ENCODE measurements around the gene STIP1.

The STIP1 gene

DNA sequence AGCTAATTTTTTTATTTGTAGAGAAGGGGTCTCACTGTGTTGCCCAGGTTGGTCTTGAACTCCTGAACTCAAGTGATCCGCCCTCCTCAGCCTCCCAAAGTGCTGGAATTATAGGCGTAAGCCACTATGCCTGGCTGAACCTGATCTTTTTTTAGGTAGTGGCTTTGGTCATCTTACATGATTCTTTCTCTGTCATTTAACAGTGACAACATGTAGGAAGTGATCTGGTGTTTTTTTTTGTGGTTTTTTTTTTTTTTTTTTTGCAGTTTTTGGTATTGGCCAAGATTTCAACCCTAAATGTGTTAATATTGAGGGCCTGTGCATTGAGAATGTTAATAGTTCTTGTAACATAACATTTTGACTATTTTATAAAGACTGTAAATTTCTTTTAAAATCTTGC, 12.5 kb downstream of the STIP1 start:
- no peak for DNase-seq (ENCODE audit: low read depth in 2 of 2)

DNA sequence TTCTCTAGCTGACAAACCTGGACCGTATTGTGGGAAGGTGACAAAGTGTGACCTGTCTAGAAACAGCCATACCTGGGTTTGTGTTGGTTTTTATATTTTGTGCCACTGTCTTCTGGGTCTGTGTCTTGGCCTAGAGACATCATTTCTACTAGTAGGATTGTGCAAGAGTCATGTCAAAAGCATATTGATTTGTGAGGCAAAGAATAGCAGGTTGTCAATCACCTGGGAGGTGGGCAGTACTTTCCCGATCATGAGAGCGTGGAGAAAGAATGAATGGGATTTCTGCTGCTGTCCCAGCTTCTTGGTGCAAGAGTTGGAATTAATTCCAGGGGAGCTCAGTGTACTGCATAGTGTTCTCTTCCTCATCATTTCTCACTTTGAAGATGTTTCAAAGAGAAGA, 15.6 kb downstream of the STIP1 start:
- no peak for DNase-seq (ENCODE audit: low read depth in 2 of 2)

DNA sequence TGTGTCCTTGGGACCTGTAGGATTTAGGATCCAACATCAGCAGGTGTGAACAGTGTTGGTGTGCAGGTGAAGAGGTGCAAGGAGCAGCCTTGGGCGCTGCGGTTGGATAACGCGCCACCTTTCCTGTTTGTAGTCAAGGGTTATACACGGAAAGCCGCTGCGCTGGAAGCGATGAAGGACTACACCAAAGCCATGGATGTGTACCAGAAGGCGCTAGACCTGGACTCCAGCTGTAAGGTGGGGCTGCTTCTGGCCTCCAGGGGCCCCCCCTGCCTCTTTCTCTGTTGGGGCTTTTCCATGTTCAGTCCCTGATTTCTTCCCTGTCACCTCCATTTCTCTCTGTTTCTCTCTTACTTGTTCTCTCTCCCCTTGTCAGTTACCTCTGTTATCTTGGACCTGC, 17.0 kb downstream of the STIP1 start:
- DNase-seq (ENCODE audit: low read depth in 2 of 2), result no peak

DNA sequence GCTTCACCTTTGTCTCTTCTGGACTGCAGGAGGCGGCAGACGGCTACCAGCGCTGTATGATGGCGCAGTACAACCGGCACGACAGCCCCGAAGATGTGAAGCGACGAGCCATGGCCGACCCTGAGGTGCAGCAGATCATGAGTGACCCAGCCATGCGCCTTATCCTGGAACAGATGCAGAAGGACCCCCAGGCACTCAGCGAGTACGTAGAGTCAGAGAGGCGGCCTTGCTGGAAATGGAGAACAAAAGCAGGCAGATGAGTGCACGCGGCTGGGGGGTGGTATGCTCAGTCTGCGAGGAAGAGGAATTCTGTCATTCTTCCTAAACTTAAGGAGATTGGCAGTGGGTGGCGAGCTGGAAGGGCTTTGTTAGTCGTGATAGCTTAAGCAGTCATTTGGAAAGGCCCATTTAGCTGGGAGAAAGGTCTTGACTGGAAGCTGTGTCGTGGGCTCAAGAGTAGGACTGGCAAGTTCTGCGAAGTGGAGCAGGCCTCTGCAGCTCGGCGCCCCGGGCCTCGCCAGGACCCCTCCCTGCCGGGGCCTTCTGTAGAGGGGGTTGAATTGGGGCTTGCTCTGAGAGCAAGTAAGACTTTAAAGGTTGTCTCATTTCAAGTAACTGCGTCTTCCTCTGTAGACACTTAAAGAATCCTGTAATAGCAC, 17.6 kb downstream of the STIP1 start:
- DNase-seq (ENCODE audit: low read depth in 2 of 2), result no peak

DNA sequence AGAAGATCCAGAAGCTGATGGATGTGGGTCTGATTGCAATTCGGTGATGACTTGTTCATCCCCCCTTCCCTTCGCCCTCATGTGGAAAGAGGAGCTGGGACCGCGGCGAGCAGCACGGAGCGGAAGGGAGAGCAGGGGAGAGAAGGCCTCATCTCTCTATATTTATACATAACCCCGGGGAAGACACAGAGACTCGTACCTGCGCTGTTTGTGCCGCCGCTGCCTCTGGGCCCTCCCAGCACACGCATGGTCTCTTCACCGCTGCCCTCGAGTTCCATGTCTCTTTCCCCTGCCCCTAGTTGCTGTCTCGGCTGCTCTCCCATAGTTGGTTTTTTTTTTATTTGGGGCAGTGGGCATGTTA, 18.1 kb downstream of the STIP1 start:
- no peak for DNase-seq (ENCODE audit: low read depth in 2 of 2)

DNA sequence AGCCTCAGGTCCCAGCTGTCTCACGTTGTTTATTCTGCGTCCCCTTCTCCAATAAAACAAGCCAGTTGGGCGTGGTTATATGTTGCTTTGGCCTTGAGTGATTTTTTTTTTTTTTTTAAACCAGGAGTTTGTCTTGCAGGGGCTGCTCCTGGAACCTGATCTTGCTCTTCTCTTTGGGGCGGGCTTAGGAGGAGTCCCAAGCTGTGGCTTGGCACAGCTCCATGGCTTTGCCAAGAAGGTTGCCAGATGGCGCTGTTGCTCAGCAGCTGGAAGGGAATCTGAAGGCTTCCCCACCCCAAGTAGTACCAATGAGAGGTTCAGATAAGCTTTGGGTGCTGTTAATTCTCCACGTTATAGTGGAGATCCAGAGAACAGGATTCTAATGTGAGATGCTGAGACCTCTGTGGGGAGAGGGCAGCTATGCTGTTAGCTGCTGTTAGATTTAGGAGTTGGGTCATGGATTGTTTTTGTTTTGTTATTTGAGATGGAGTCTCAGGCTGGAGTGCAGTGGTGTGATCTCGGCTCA, 18.6 kb downstream of the STIP1 start:
- peak; percentile 59 to 63 for DNase-seq (ENCODE audit: low read depth in 2 of 2)

DNA sequence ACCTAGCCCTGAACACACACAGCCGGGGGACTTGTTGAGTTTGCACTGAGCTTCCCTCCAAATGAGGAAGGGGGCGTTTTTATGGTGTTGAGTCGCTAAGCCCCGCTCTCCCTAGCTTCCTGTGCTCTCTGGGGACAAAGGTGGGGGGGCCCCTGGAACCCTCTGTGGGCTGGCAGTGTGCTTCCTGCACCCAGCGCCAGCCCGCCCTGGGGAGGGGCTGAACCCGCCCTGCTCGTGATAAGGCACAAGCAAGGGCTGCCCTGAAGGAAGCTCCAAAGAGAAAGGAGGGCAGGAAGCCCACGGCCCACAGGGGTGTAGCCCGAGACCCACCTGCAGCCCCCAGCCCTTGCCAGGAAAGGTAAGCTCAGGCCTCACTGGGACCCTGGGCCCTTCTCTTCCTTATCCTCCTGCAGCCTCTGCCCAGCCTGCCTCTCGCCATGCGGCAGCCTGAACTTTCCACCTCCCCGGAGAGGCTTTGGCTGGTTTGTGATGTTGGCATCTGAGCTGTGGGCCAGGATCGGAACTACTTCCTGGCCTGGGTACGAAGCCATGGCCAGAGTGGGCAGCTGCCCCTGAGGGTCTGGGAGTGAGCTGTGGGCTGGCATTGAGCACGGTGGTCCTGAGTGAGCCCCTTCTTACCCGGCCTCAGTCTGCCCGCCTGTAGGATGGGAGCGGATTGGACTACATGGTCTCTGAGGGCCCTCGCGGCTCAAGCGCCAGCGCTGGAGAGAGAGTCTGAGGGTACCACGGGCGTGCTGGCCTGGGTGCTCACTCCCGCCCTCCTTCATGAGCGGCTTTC, 20.7 kb downstream of the STIP1 start, which contains the start of gene FERMT3:
FERMT3 (plus strand) TSS at position 265 of the 799 bp plus-strand sequence. CDS start 644 bp downstream, outside the sequence.
- DNase-seq (ENCODE audit: low read depth in 2 of 2), result peak; percentile 73 to 76

DNA sequence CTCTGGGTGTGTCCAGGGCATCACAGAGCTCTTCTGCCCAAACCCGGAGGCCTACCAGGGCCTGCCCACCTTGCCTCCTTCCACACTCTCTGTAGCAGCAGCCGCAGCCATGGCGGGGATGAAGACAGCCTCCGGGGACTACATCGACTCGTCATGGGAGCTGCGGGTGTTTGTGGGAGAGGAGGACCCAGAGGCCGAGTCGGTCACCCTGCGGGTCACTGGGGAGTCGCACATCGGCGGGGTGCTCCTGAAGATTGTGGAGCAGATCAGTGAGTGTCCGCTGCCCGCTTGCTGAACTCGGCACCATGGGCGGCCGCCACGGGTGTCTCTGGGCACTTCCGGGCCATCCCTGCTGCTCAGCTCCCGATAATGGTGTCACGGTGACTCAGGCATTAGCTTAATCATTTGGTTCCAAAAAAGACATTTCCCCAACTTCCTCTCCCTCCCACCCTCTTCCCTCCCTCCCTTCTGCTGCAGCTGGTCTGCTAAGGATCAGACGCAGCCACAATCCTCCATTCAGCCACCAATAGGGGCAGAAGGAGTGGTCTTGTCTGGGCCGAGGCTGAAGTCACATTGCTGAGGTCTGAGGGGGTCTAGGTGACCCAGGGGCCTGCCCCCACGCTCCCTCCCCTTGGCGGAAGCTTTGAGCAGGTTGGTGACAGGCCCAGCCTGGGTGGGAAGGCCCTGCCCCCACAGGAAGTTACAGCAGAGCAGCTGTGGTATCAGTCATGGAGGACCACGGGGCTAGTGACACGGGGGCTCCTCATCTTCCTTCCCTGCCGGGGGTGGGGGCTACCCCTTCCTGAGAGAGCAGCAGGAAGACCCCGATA, 21.5 kb downstream of the STIP1 start:
- peak; percentile 83 to 86 for DNase-seq (ENCODE audit: low read depth in 2 of 2)

DNA sequence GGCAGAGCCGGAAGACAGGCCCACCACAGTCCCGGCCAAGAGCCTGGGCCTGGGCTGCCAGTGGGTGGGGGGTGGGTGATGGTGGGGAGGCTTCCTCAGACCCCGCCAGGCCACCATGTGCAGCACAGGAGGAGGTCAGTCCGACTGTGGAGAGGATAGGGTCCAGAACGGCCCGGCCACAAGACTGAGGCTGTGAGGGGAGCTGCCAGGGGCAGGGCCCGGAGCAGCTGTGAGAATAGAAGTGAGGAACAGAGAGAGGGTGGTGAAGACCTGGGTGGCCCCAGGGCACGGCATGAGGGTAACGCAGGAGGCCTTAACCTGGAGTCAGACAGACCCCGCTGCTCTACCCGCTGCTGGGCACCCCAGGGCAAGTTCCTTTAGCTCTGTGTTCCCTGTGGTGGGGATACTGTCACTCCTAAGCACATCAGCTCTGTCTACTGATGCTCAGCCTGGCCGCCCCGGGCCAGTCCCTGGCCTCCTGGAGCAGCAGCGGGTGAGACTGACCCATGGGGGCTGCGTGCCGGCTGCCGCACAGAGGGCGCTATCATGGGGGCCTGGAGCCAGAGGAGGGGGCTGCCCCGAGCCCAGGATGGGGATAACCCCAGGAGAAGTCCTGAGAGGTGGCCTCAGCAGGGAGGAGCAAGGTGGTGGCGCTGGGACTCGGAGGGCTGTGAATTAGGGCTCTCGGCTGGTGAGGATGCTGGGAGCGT, 22.3 kb downstream of the STIP1 start:
- no peak for DNase-seq (ENCODE audit: low read depth in 2 of 2)

DNA sequence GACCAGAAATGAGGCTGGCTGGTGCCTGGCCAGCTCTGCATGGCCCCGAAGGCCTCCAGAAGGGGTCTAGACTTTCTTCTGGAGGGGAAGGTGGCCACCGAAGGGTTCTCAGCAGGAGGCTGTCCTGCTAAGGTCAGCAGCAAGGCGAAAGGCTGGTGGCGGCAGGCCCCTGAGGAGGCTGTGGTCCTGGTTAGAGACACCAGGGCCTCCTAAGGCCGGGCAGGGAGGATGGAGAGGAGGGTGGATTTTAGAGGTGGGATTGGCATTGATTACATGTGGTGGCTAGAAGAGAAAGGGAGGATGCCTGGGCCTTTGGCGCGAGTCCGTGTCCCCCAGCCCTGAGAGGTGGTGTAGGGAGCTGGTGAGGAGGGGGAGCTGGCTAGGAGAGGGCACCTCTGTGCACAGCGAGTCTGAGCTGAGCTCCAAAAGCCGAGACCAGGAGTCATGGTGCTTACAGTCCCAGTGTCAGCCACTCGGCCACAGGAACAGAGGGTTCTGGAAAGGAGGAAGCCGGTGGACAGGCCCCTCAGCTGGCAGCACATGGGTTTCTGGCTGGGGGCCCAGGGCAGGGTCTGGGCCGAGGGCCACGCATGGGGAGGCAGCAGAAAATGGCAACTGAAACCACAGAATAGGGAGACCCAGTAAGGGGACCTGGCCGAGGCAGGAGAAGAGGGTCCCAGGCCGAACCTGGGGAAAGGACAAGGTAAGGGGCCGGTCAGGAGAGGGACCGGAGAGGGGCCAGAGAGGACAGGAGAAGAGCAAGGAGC, 23.0 kb downstream of the STIP1 start:
- DNase-seq (ENCODE audit: low read depth in 2 of 2), result no peak

DNA sequence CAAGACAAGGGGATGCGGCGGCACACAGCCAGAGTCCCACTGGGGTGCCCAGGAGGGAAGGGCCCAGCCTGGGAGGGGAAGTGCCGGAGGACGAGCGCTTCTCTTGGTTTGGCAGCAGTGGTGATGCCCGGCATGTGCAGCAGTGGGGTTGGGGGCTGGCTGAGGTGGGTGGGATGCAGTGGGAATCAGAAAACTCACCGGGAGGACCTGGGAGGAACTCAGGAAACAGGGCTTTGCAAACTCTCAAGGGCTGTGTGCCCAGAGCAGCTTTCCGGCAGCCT, 23.5 kb downstream of the STIP1 start:
- no peak for DNase-seq (ENCODE audit: low read depth in 2 of 2)

DNA sequence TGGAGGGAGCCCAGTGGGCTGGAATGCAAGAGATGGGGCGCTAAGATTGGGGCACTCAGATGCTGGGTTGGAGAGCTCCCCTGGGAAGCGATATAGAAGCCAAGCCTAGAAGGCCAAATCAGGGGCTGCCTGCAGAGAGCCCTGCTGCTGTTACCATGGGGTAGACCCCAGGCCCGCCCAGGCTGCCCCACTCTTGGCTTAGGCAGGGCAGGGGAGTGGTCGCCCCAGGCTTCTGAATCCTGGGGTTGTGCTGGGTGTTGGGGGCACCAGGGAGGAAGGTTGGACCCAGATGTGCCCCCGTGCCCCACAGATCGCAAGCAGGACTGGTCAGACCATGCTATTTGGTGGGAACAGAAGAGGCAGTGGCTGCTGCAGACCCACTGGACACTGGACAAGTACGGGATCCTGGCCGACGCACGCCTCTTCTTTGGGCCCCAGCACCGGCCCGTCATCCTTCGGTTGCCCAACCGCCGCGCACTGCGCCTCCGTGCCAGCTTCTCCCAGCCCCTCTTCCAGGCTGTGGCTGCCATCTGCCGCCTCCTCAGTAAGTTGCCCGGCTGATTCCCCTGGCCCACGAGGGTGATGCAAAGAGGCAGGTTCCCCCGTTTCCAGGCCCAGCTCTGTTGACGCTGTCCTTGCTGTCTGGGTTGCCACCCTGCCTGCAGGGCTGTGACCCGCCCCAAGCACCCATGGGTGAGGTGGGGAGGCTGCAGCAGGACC, 24.5 kb downstream of the STIP1 start:
- no peak for DNase-seq (ENCODE audit: low read depth in 2 of 2)

DNA sequence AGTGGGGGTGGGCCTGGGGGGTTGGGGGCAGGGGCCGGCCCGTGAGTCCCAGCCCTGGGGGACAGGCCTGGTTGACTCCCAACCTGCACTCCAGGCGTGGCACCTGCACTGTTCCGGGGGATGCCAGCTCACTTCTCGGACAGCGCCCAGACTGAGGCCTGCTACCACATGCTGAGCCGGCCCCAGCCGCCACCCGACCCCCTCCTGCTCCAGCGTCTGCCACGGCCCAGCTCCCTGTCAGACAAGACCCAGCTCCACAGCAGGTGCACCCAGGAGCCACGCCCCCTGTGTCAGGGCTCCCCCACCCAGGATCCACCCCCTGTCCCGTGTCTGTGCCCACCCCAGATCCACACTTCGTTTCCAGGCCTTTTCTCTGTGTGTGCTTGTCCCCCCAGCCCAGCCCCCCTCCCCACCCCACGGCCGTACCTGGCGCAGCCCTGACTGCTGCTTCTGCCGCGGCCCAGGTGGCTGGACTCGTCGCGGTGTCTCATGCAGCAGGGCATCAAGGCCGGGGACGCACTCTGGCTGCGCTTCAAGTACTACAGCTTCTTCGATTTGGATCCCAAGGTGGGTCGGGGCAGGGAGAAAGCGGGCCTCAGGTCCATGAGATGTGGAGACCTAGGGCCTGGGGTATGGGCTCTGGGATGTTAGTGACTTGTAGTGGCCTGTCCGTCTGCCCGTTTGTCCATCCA, 25.4 kb downstream of the STIP1 start:
- DNase-seq (ENCODE audit: low read depth in 2 of 2), result no peak

DNA sequence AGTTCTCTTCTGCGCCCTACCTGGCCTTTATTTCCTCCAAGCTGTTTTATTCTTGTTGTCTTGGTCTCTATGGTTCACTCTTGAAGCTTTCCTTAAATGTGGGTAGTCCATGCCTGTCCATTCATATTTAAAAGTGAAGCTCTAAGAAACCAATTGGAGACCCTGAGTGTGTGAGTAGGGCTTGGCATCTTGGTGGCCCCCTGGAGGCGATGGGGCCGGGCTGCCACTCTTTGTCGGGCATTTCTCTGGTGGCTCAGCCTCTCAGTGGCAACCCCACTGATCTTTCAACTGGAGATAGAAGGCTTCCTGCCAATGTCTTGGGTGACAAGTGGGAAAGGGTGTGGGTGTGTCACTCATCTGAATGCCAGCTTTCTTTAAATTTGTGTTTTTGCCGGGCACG, 30.9 kb downstream of the STIP1 start:
- no peak for DNase-seq (ENCODE audit: low read depth in 2 of 2)

DNA sequence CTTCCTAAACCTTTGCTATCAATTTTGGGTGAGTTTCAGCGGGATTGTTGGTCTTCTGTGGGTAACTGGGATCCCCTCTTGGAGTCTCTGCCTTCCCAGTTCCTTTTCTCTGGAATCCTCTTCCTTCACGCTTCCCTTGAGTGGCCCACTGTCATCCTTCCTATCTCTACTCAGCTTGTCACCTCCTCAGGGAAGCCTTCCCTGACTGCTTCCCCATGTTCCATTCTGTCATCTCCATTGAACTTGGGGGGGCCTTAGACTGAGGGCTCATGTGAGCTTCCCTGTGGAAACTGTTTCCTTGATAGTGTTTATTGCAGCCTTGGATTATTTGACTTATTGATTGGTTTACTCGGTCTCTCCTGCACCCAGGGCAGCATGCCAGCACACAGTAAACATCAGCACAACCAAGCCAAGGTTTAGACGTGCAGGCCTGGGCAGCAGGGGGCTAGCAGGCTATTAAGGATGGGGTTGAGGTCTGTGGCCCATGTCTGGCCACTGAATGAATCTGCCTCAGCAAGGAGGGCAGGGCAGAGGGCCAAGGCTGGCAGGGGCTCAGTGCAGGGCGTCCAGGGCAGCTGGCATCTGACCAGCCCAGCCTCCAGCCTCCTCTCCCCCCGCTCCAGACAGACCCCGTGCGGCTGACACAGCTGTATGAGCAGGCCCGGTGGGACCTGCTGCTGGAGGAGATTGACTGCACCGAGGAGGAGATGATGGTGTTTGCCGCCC, 32.8 kb downstream of the STIP1 start:
- no peak for DNase-seq (ENCODE audit: low read depth in 2 of 2)

DNA sequence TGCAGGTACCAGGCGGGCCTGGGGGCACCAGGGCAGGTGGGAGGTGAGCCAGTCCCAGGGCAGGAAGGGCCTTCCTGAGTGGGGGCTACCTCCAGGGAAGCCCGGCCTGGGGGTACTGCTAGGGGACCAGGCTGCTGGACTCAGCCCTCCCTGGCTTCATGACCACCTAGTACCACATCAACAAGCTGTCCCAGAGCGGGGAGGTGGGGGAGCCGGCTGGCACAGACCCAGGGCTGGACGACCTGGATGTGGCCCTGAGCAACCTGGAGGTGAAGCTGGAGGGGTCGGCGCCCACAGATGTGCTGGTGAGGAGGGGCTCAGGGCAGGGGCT, 33.3 kb downstream of the STIP1 start:
- no peak for DNase-seq (ENCODE audit: low read depth in 2 of 2)

DNA sequence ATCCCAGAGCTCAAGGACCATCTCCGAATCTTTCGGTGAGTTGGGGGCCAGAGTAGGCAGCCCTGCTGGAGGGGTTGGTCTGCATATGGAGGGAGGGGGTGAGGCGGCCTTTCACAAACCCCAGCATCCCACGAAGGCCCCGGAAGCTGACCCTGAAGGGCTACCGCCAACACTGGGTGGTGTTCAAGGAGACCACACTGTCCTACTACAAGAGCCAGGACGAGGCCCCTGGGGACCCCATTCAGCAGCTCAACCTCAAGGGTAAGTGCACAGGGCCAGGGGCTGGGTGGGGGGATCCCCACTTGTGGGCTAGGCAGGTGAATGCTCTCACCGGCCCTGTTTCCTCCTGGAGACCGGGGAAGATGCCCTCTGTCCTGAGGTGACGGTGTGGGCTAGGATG, 33.8 kb downstream of the STIP1 start:
- no peak for DNase-seq (ENCODE audit: low read depth in 2 of 2)

DNA sequence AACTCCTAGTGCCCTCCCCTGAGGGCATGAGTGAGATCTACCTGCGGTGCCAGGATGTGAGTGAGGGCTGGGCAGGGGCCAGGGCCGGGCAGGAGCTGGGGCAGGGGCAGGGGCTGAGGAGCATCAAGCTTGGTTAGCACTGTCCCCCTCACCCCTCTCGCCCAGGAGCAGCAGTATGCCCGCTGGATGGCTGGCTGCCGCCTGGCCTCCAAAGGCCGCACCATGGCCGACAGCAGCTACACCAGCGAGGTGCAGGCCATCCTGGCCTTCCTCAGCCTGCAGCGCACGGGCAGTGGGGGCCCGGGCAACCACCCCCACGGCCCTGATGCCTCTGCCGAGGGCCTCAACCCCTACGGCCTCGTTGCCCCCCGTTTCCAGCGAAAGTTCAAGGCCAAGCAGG, 34.3 kb downstream of the STIP1 start:
- DNase-seq (ENCODE audit: low read depth in 2 of 2), result no peak

DNA sequence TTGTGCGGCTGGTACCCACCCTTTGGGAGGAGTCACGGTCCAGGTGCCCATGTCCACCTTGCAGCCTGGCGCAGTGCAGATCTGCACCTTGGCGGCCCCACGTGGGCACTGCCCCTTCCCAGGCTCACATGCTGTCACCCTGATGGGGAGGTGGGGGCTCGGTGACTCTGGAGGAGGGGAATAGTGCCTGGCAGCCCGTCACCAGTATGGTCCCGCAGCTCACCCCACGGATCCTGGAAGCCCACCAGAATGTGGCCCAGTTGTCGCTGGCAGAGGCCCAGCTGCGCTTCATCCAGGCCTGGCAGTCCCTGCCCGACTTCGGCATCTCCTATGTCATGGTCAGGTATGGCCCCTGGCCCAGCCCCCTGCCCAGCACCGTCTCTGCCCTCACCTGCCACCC, 34.8 kb downstream of the STIP1 start:
- no peak for DNase-seq (ENCODE audit: low read depth in 2 of 2)

DNA sequence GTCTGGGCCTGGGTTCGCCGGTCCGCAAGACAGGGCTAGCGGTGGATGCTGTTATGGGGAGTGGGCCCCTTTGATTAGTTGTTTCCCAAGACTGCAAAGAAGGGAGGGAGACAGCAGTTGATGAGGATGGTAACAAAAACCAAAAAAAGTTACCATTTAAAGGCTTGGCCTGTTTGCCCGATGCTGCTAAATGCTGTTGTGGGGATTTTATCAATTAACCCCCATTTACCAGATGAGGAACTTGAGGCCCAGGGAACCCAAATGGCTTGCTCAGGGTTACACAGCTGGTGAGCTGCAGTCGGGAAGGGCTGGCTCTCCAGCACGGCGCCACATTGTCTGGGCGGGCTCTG, 36.7 kb downstream of the STIP1 start:
- no peak for DNase-seq (ENCODE audit: low read depth in 2 of 2)

All from stimulated activated CD8-positive, alpha-beta memory T cell treated with anti-CD3 and anti-CD28 coated beads, Interleukin-15, amount 100 ng/mL, for 48 hours (primary cell).